PC-9 (cell line): ENCODE results near the gene RBM10. TPM values are rescaled to one million over a fixed set of nuclear protein-coding genes. Genes with fewer than 3 reads are reported as not detected.

Experiments
- BruUV-seq: library from RNA; stranded (reverse); fragments of 400-500 nt; replicated peaks from 2 replicates; lab custom pipeline; 2021; lab: Mats Ljungman, UMichigan
- CTCF ChIA-PET: fragments of 300-600 bp; sonication (Branson Sonifier 250); formaldehyde crosslinking; loops from one replicate; lab custom pipeline; 2022; ENCODE audit warnings: antibody characterized with exemption; lab: Charles Lee
- POLR2A ChIA-PET: fragments of 300-600 bp; sonication (Branson Sonifier 250); formaldehyde crosslinking; loops from one replicate; lab custom pipeline; 2022; ENCODE audit warnings: antibody characterized with exemption; ENCODE audit not compliant: unreplicated experiment; lab: Charles Lee
- DNase-seq, 2 experiments: peaks; one replicate each; pipeline versions ENCODE4 v3.0.0 to v3.0.0-alpha.2; 2015 to 2022; ENCODE audit warnings: mixed read lengths in 1 of 2
- H2AFZ ChIP-seq: fragments of 200-600 bp; sonication (generic); 2 replicates; pipeline ENCODE4 v1.8.1; 2017; ENCODE audit warnings: antibody characterized with exemption
- H3F3A ChIP-seq: fragments of 200-600 bp; sonication (generic); 2 replicates; pipeline ENCODE4 v1.8.1; 2017; ENCODE audit warnings: antibody characterized with exemption, mild to moderate bottlenecking, low read depth; ENCODE audit not compliant: insufficient read depth
- H3K27ac ChIP-seq: fragments of 200-600 bp; sonication (generic); 2 replicates; pipeline ENCODE4 v1.6.1; 2016; ENCODE audit warnings: mixed run types
- H3K27me3 ChIP-seq: fragments of 200-600 bp; sonication (generic); 2 replicates; pipeline ENCODE4 v1.6.1; 2016; ENCODE audit warnings: low read depth, mixed run types; ENCODE audit not compliant: insufficient read depth
- H3K36me3 ChIP-seq: fragments of 200-600 bp; sonication (generic); 2 replicates; pipeline ENCODE4 v1.6.1; 2016; ENCODE audit warnings: low read depth, mixed run types
- H3K4me1 ChIP-seq: fragments of 200-600 bp; sonication (generic); replicated peaks from 2 replicates; pipeline ENCODE4 v1.6.1; 2016; ENCODE audit warnings: mixed run types; ENCODE audit not compliant: insufficient read depth
- H3K4me2 ChIP-seq: fragments of 200-600 bp; sonication (generic); 2 replicates; pipeline ENCODE4 v1.6.1; 2017; ENCODE audit warnings: mixed run types
- H3K4me3 ChIP-seq: fragments of 200-600 bp; sonication (generic); 2 replicates; pipeline ENCODE4 v1.6.1; 2016; ENCODE audit warnings: mixed run types
- H3K79me2 ChIP-seq: fragments of 200-600 bp; sonication (generic); 2 replicates; pipeline ENCODE4 v1.6.1; 2017; ENCODE audit warnings: low read depth, mixed run types
- H3K9me2 ChIP-seq: fragments of 200-600 bp; sonication (generic); 2 replicates; pipeline ENCODE4 v1.8.1; 2017; ENCODE audit warnings: mild to moderate bottlenecking; ENCODE audit not compliant: insufficient read depth
- H3K9me3 ChIP-seq: fragments of 200-600 bp; sonication (generic); 2 replicates; pipeline ENCODE4 v1.8.1; 2016; ENCODE audit warnings: low read depth; ENCODE audit not compliant: insufficient read depth
- H4K20me1 ChIP-seq: fragments of 200-600 bp; sonication (generic); 2 replicates; pipeline ENCODE4 v1.8.1; 2017; ENCODE audit not compliant: insufficient read depth
- EZH2 ChIP-seq: fragments of 200-600 bp; sonication (generic); IDR thresholded peaks from 2 replicates; pipeline ENCODE4 v1.8.0; 2017; ENCODE audit warnings: antibody characterized with exemption, low read depth
- intact Hi-C: fragments of 100-400 bp; cut with micrococcal nuclease; formaldehyde crosslinking; loops from one replicate; pipeline ENCODE4 v1.10.0; 2022; ENCODE audit not compliant: unreplicated experiment
- total RNA-seq: library from RNA; stranded (reverse); gene quantifications from 2 replicates; pipeline ENCODE4 v1.2.3, GENCODE V29; 2021
- TF ChIP-seq, protein P1 (sequence below): fragments of 200-600 bp; sonication (generic); conservative IDR thresholded peaks from 2 replicates; pipeline ENCODE4 v1.6.1; 2017; ENCODE audit warnings: mixed run types, antibody characterized with exemption, mild to moderate bottlenecking, moderate library complexity

Gene RBM10
- total RNA-seq, 1 experiment from 2014 or later, result 34.8 TPM

DNA sequence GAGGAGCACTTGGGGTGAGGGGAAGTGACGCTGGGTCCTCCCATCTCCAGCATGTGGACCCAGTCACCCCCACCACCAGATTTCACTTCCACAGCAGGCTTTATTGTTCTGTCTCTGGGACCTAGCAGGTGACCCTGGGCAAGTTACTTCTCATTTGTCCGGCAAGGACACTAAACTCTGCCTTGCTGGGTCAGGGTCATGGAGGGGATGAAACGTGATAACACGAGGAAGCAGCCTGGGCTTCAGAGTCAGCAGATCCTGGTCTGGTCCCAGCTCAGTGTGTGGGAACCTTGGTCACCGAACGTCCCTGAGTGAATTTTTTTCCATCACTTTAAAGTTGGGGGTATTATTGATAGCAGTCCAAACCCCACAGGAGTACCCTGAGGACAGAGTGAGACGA is 52.5 kb downstream of the RBM10 start:
- Histone ChIP-seq H3K9me3 (no peaks in the 10 kb centered on the region), H3K9me2 (no peaks in the 10 kb centered on the region), H3F3A (no peaks in the 10 kb centered on the region), H3K27me3 (no peaks in the 10 kb centered on the region), H3K4me3 (no peak overlapping the region), H3K36me3 (no peaks in the 10 kb centered on the region), H3K4me2 (no peak overlapping the region), H4K20me1 (no peaks in the 10 kb centered on the region), H3K27ac (no peak overlapping the region), H3K4me1 (no peaks in the 10 kb centered on the region), H2AFZ (no peak overlapping the region), H3K79me2 (peaks cover 33% of the 10 kb centered on the region)
- BruUV-seq, result no TSS peak
- no peak for DNase-seq
- intact Hi-C loops, result loop anchor here (10.0 kb wide), 1 partner anchor 457 kb away; the partner anchor contains the start of genes ELK1 and UXT
- POLR2A ChIA-PET, result no interaction called here
- CTCF ChIA-PET, result no interaction called here
- TF ChIP-seq, protein P1, sequence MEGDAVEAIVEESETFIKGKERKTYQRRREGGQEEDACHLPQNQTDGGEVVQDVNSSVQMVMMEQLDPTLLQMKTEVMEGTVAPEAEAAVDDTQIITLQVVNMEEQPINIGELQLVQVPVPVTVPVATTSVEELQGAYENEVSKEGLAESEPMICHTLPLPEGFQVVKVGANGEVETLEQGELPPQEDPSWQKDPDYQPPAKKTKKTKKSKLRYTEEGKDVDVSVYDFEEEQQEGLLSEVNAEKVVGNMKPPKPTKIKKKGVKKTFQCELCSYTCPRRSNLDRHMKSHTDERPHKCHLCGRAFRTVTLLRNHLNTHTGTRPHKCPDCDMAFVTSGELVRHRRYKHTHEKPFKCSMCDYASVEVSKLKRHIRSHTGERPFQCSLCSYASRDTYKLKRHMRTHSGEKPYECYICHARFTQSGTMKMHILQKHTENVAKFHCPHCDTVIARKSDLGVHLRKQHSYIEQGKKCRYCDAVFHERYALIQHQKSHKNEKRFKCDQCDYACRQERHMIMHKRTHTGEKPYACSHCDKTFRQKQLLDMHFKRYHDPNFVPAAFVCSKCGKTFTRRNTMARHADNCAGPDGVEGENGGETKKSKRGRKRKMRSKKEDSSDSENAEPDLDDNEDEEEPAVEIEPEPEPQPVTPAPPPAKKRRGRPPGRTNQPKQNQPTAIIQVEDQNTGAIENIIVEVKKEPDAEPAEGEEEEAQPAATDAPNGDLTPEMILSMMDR, result no peak
- no peak for TF ChIP-seq EZH2

GRCh38 chrX:47198026-47198686 is 53.1 kb downstream of the RBM10 start:
- Histone ChIP-seq H4K20me1 (no peaks in the 10 kb centered on the region), H3K27ac (no peak overlapping the region), H3K4me1 (no peaks in the 10 kb centered on the region), H2AFZ (no peak overlapping the region), H3K9me3 (no peaks in the 10 kb centered on the region), H3K79me2 (peaks cover 33% of the 10 kb centered on the region), H3K9me2 (no peaks in the 10 kb centered on the region), H3K4me3 (no peak overlapping the region), H3K27me3 (no peaks in the 10 kb centered on the region), H3K4me2 (no peak overlapping the region), H3F3A (no peaks in the 10 kb centered on the region), H3K36me3 (no peaks in the 10 kb centered on the region)
- TF ChIP-seq EZH2, result no peak
- TF ChIP-seq, protein P1, result no peak
- BruUV-seq, result no TSS peak
- DNase-seq, result no peak
- intact Hi-C loops, result loop anchor here (10.0 kb wide), 1 partner anchor 457 kb away; the partner anchor contains the start of genes ELK1 and UXT
- POLR2A ChIA-PET, result no interaction called here
- CTCF ChIA-PET, result no interaction called here

- POLR2A ChIA-PET, result no interaction called here
- H3K36me3 ChIP-seq, result no peaks in the 10 kb centered on the region
- no peak overlapping the region for H2AFZ ChIP-seq
- H3K9me2 ChIP-seq, result no peaks in the 10 kb centered on the region
- intact Hi-C loops, result loop anchor here (10.0 kb wide), 1 partner anchor 456 kb away; the partner anchor contains the start of genes ELK1 and UXT
- no peaks in the 10 kb centered on the region for H3K9me3 ChIP-seq
- H3K4me3 ChIP-seq, result no peak overlapping the region
- no peaks in the 10 kb centered on the region for H3K4me1 ChIP-seq
- CTCF ChIA-PET, result no interaction called here
- BruUV-seq, result no TSS peak
- DNase-seq, result no peak
- H3K4me2 ChIP-seq, result no peak overlapping the region
- H3K27me3 ChIP-seq, result no peaks in the 10 kb centered on the region
- H3F3A ChIP-seq, result no peaks in the 10 kb centered on the region
- no peaks in the 10 kb centered on the region for H4K20me1 ChIP-seq
- peaks cover 33% of the 10 kb centered on the region for H3K79me2 ChIP-seq
- TF ChIP-seq, protein P1, result no peak
- TF ChIP-seq EZH2, result no peak
- H3K27ac ChIP-seq, result no peak overlapping the region
Measured at GRCh38 chrX:47198687-47199080, 53.7 kb downstream of the RBM10 start.
